Lung (tissue), 12 donors: ENCODE measurements around the gene OPCML. TPM values are rescaled to one million over a fixed set of nuclear protein-coding genes. Genes with fewer than 3 reads are reported as not detected.

Experiments used
- ATAC-seq: fragments of 200-7000 bp; cut with Tn5 transposase; one replicate; pipeline ENCODE4 v1.9.1; 2020; ENCODE audit warnings: moderate number of reproducible peaks; ENCODE audit not compliant: insufficient read depth, low FRiP score
- DNase-seq, 3 donors: peaks; one replicate each; pipeline ENCODE4 v3.0.0-alpha.2; 2013 to 2017
- H3K27ac ChIP-seq, 2 donors: one replicate each; pipeline ENCODE4 v1.5.1; 2013; ENCODE audit warnings: mild to moderate bottlenecking in 2 of 2, moderate library complexity in 2 of 2, control low read depth in 1 of 2, inconsistent platforms in 1 of 2, low read depth in 1 of 2, low read length in 1 of 2
- H3K27me3 ChIP-seq, 3 donors: one replicate each; pipeline ENCODE4 v1.5.1; 2013; ENCODE audit warnings: low read length in 2 of 3; ENCODE audit not compliant: control insufficient read depth in 3 of 3, insufficient read depth in 3 of 3
- H3K36me3 ChIP-seq, 4 donors: one replicate each; pipeline ENCODE4 v1.5.1; 2013; ENCODE audit warnings: low read length in 4 of 4, mild to moderate bottlenecking in 1 of 4, moderate library complexity in 1 of 4; ENCODE audit not compliant: control insufficient read depth in 4 of 4, insufficient read depth in 4 of 4
- H3K4me1 ChIP-seq, 5 donors: one replicate each; pipeline ENCODE4 v1.5.1; 2013; ENCODE audit warnings: low read length in 5 of 5, mild to moderate bottlenecking in 2 of 5, moderate library complexity in 1 of 5; ENCODE audit not compliant: control insufficient read depth in 5 of 5, insufficient read depth in 5 of 5
- H3K4me3 ChIP-seq: one replicate; pipeline ENCODE4 v1.5.1; 2013; ENCODE audit warnings: mild to moderate bottlenecking, control low read depth, moderate library complexity
- H3K9ac ChIP-seq, 2 donors: one replicate each; pipeline ENCODE4 v1.5.1; 2013; ENCODE audit warnings: low read length in 2 of 2, control low read depth in 1 of 2; ENCODE audit not compliant: insufficient read depth in 1 of 2
- H3K9me3 ChIP-seq, 4 donors: one replicate each; pipeline ENCODE4 v1.5.1; 2013; ENCODE audit warnings: low read length in 3 of 4, mild to moderate bottlenecking in 1 of 4, moderate library complexity in 1 of 4; ENCODE audit not compliant: control insufficient read depth in 4 of 4, insufficient read depth in 3 of 4
- CTCF ChIP-seq: IDR thresholded peaks from 2 replicates; pipeline ENCODE4 v1.5.1; 2012; ENCODE audit warnings: mild to moderate bottlenecking; ENCODE audit errors: control extremely low read depth, extremely low read depth
- WGBS, 2 donors: extraction: QIAGEN DNeasy Blood & Tissue Kit; methylation state at CpG; one replicate each; pipeline ENCODE4 v1.1.7; 2013; 5-methylcytosine and 5-hydroxymethylcytosine counted together
- polyA plus RNA-seq, 2 donors: library from polyadenylated mRNA; stranded (reverse); fragments of 200-250 nt; gene quantifications; one replicate each; pipeline ENCODE4 v1.2.1, GENCODE V29; 2013
- total RNA-seq, 2 donors: library from RNA; depleted of rRNA in 1 of 2; stranded (reverse); fragments of >200 nt in 1 of 2; gene quantifications; one replicate each; pipeline ENCODE4 v1.2.1, GENCODE V29; 2014 to 2021
- donor health status: control.
- donor health status: control.
- donor health status: Bipolar disorder and iron deficiency.
- donor health status: healthy.
- donor health status: DM: yes; HTN: yes; CAD: no.

Gene OPCML
- total and polyA plus RNA-seq, 4 donors = 0.49 to 0.74 TPM; not detected in 2

GRCh38 chr11:132490978-132491377, 1041.3 kb downstream of the OPCML start:
- Histone ChIP-seq H3K4me3 (no peak overlapping the region), H3K27me3 (no peaks in the 10 kb centered on the region), H3K27ac (no peak overlapping the region), H3K9me3 (peaks cover 0 to 4% (median 0%) of the 10 kb centered on the region in 4 donors), H3K4me1 (peaks cover 0 to 8% (median 1%) of the 10 kb centered on the region in 5 donors), H3K36me3 (no peaks in the 10 kb centered on the region), H3K9ac (no peak overlapping the region)
- ATAC-seq (no peak), DNase-seq (no peak)
- TF ChIP-seq CTCF = no peak
- WGBS, 2 donors = 68 to 78% methylated on average over 5 of the region's 5 CpGs

GRCh38 chr11:132486060-132486459, 1046.2 kb downstream of the OPCML start:
- TF ChIP-seq CTCF = no peak
- Histone ChIP-seq H3K4me3 (no peak overlapping the region), H3K27ac (no peak overlapping the region), H3K9ac (no peak overlapping the region), H3K27me3 (no peaks in the 10 kb centered on the region), H3K9me3 (peaks cover 0 to 6% (median 0%) of the 10 kb centered on the region in 4 donors), H3K36me3 (no peaks in the 10 kb centered on the region), H3K4me1 (no peaks in the 10 kb centered on the region)
- ATAC-seq = no peak
- 89 to 94% methylated on average over 1 of the region's 1 CpG for WGBS, 2 donors
- DNase-seq = no peak

- Histone ChIP-seq H3K4me3 (no peak overlapping the region), H3K27me3 (no peaks in the 10 kb centered on the region), H3K36me3 (no peaks in the 10 kb centered on the region), H3K27ac (no peak overlapping the region), H3K9ac (no peak overlapping the region), H3K9me3 (peaks cover 0 to 2% (median 0%) of the 10 kb centered on the region in 4 donors), H3K4me1 (peaks cover 0 to 13% (median 0%) of the 10 kb centered on the region in 5 donors)
- no peak for TF ChIP-seq CTCF
- DNase-seq = no peak
- no peak for ATAC-seq
- 89 to 90% methylated on average over 2 of the region's 2 CpGs for WGBS, 2 donors
Measured at GRCh38 chr11:132475026-132475425, 1057.3 kb downstream of the OPCML start.
